GM21529 (cell line): ENCODE data around the gene HOXB6.

ENCODE experiments used
- ATAC-seq: cut with Tn5 transposase; IDR thresholded peaks from one replicate; pipeline ENCODE4 v1.9.1; 2021; ENCODE audit not compliant: unreplicated experiment

Gene HOXB6

GRCh38 chr17:48596000-48596734 is 8.6 kb downstream of the HOXB6 start:
- no peak for ATAC-seq

GRCh38 chr17:48595278-48595999 is 9.3 kb downstream of the HOXB6 start:
- no peak for ATAC-seq

GRCh38 chr17:48594538-48595277 is 10.1 kb downstream of the HOXB6 start:
- no peak for ATAC-seq

- ATAC-seq = no peak
These were observed 10.8 kb downstream of the HOXB6 start for GRCh38 chr17:48593840-48594537.

- ATAC-seq = no peak
These were observed 11.5 kb downstream of the HOXB6 start, which contains the start of gene HOXB5 for GRCh38 chr17:48593126-48593829. Gene HOXB5 (minus strand): TSS chr17:48593779. CDS start chr17:48593682, 97 bp downstream.

GRCh38 chr17:48592577-48592976 is 12.2 kb downstream of the HOXB6 start:
- no peak for ATAC-seq

- no peak for ATAC-seq
These were observed 12.7 kb downstream of the HOXB6 start for GRCh38 chr17:48592057-48592514.

GRCh38 chr17:48591255-48592056 is 13.3 kb downstream of the HOXB6 start:
- no peak for ATAC-seq

GRCh38 chr17:48590607-48591161 is 14.1 kb downstream of the HOXB6 start:
- ATAC-seq = no peak

GRCh38 chr17:48589831-48590606 is 14.8 kb downstream of the HOXB6 start, which contains the start of gene HOXB3:
Gene HOXB3 (minus strand): TSS chr17:48590241. CDS start chr17:48552474, 37,767 bp downstream.
- ATAC-seq = no peak

GRCh38 chr17:48589060-48589830 is 15.5 kb downstream of the HOXB6 start:
- ATAC-seq = no peak

- ATAC-seq = no peak
These were observed 16.3 kb downstream of the HOXB6 start for GRCh38 chr17:48588528-48588927.

GRCh38 chr17:48588074-48588415 is 16.7 kb downstream of the HOXB6 start:
- no peak for ATAC-seq

- ATAC-seq = no peak
These were observed 17.3 kb downstream of the HOXB6 start for GRCh38 chr17:48587276-48588073.

- no peak for ATAC-seq
These were observed 18.2 kb downstream of the HOXB6 start for GRCh38 chr17:48586355-48587258.

- ATAC-seq = no peak
These were observed 20.5 kb downstream of the HOXB6 start for GRCh38 chr17:48584223-48584741.
